Measurements from ENCODE around the gene PTPRN2.

Gene PTPRN2

GRCh38 chr7:157634401-157635147, 953.0 kb downstream of the PTPRN2 start:
- DNase-seq: no peak

GRCh38 chr7:157633465-157634185, 954.0 kb downstream of the PTPRN2 start:
- no peak for DNase-seq

- no peak for DNase-seq
Measured at GRCh38 chr7:157630301-157630853, 957.2 kb downstream of the PTPRN2 start.

GRCh38 chr7:157628456-157628855, 959.2 kb downstream of the PTPRN2 start:
- no peak for DNase-seq

GRCh38 chr7:157627646-157628045, 960.0 kb downstream of the PTPRN2 start:
- DNase-seq: no peak

GRCh38 chr7:157627033-157627432, 960.6 kb downstream of the PTPRN2 start:
- no peak for DNase-seq

- no peak for DNase-seq
Measured at GRCh38 chr7:157625973-157626742, 961.5 kb downstream of the PTPRN2 start.

GRCh38 chr7:157623556-157623955, 964.1 kb downstream of the PTPRN2 start:
- no peak for DNase-seq

GRCh38 chr7:157622408-157623205, 965.0 kb downstream of the PTPRN2 start:
- no peak for DNase-seq

- DNase-seq: no peak
Measured at GRCh38 chr7:157622000-157622399, 965.6 kb downstream of the PTPRN2 start.

GRCh38 chr7:157621131-157621681, 966.4 kb downstream of the PTPRN2 start:
- no peak for DNase-seq

- DNase-seq: no peak
Measured at GRCh38 chr7:157620616-157621015, 967.0 kb downstream of the PTPRN2 start.

- no peak for DNase-seq
Measured at GRCh38 chr7:157619753-157620525, 967.7 kb downstream of the PTPRN2 start.

- DNase-seq: no peak
Measured at GRCh38 chr7:157618823-157619606, 968.6 kb downstream of the PTPRN2 start.

- DNase-seq: no peak
Measured at GRCh38 chr7:157618091-157618726, 969.4 kb downstream of the PTPRN2 start.

- no peak for DNase-seq
Measured at GRCh38 chr7:157617401-157617800, 970.2 kb downstream of the PTPRN2 start.

- DNase-seq: no peak
Measured at GRCh38 chr7:157616931-157617330, 970.7 kb downstream of the PTPRN2 start.

- no peak for DNase-seq
Measured at GRCh38 chr7:157616426-157616825, 971.2 kb downstream of the PTPRN2 start.

GRCh38 chr7:157615852-157616251, 971.8 kb downstream of the PTPRN2 start:
- no peak for DNase-seq
